ENCODE results near the gene WDR53.
A peak's percentile ranks its signal among the peaks of the same experiment; 100 is the strongest.
"Not testable (repeated sequence)": the region's sequence is repeated elsewhere in the genome, so short reads cannot be mapped to it uniquely, and the experiment has no call there.

The WDR53 gene

DNA sequence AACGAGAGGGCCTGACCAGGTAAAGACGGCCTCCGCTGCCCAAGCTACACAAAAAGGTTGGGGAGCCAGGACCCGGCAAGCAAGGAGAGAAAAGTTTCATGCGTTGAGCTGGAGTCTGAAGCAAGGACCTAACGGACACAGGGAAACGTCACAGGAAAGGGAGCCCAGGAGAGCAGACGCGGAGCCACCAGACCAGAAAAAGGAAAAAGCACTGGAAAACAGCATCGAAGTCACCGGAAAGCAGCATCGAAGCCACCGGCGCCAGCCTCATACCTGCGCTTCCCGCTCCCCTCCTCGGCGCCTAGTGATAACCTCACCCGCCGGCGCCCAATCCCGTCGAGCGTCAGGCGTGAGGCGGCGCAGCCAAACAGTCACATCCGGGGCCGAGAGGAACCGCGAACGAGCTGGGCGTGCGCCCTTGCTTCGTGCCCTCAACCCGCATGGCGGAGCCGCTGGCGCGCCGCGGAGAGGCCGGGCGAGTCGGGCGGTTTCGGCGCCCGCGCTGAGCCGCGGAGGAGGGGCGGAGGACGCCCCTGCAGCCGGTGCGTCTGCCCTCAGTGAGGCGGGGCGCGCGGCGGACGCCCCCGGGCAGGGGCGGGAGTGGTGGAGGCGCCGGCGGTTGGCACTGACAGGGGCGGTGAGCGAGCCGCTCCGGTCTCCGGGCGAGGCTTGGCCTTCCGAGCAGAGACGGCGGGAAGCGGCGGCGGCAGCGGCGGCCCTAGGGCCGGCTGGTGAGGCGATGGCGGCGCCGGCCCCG lies at the start of gene WDR53, which contains the start of gene FBXO45:
Gene WDR53, minus strand, starts transcription at position 309 of the 757 bp plus-strand sequence. CDS start 7,079 bp downstream, outside the sequence.
Gene FBXO45, plus strand, starts transcription at position 415 of the 757 bp plus-strand sequence. Its CDS starts 325 bp downstream, at position 740.
- peak; percentile 94 for DNase-seq

DNA sequence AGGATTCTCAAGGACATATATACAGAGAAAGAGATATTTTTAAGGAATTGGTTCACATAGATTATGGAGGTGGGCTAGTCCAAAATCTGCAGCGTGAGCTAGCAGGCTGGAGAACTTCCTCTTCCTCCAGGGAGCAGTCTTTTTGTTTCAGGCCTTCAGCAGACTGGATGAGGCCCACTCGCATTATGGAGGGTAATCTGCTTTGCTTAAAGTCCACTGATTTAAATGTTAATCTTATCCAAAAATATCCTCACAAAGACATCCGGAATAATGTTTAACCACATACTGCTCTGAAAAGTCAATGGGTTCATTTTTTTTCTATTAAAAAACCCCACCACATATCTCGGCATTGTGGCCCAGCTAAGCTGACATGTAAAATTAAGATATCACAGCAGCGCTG lies 48.9 kb upstream of the WDR53 start:
- DNase-seq, result no peak

DNA sequence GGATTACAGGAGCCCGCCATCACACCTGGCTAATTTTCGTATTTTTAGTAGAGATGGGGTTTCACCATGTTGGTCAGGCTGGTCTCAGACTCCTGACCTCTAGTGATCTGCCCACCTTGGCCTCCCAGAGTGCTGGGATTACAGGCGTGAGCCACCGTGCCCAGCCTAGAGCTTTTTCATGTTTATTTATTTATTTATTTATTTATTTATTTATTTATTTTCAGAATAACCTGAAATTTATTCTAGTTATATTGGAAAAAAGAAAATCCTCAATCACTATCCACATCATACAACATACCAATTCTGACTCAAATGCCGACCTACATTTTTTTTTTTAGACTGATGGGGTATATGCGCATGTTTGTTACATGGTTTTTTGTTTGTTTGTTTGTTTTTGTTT lies 46.9 kb upstream of the WDR53 start:
- not testable (repeated sequence) for DNase-seq

DNA sequence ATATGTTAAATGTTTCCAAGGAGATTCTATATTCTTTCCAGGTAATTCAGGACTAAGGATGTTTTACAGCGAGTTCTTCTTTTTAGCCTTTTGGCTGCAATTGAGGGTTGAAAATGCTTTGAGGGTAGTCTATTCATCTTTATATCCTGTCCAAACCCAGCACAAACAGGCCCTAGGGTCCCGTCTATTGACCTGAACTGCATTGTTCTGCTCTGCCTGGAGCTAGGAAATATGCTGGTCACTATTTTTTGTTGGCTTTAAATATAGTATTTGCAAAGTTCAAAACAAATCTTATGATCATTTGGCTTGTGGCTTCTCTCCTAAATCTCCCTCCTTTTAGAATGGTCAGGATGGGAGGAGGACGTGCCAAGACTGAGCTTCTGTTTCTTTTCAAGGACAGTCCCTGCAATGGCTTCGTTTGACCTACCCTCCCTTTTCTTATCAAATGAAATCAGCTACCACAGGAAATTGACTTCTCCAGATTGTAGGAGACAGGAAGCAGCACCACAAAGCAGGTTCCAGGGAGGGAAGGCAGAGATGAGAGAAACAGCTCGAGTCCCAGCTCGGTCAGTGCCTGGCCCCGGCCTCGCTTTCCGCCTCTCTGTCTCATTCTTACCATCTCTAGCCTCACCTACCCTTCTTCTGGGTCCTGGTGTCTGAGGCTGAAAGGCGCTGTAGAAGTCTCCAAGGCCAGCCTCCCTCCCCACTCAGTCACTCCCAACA lies 43.6 kb upstream of the WDR53 start:
- no peak for DNase-seq

DNA sequence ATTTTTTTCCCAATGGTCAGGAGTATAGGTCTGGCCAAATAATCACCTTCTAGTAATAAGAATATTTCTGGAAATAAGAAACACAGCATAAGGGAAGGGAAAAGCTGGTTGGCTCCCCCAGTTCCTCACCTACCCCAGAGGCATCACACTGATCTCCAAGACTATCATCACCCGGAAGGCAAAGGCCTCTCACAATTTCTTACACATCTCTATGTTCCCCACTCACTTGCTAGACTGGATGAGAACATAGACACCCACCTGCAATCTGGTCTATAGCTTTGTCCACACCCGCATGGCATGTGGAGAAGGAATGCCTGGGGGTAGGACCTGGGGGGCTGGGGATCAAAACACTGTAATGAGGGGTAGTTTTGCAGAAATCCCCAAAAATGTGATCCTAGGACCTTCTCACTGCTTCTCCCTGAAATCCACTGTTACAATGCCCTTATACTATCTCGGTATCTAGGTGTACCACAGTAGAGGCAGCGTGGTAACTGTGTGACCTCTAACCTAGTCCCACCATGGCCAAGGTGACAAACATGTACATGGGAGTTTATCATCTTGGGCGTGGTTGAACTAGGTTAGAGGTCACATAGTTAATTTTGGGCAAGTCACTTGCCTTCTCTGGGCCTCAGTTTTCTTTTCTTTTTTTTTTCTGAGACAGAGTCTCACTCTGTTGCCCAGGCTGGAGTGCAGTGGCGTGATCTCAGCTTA lies 41.6 kb upstream of the WDR53 start:
- no peak for DNase-seq

DNA sequence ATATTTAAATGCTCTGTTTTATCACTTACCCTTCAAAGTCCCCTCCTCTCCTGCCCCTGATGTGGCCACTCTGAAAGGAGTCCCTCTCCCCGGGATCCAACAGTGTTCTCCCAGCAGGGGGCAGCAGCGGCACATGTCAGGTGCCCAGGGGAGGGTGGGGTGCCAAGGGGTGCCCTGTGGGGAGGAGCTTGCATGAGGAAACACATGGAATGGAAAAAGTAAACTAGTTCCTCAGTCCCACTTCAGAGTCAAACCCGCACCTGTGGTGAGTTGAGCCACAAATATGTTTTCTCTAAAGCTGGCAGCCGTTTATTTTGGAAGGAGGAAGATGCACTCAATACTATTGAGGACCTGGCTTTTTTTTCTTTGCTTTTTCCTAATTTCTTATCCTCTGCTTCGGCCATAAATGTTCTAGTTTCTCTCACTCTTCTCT lies 41.0 kb upstream of the WDR53 start:
- DNase-seq, result peak; percentile 96

DNA sequence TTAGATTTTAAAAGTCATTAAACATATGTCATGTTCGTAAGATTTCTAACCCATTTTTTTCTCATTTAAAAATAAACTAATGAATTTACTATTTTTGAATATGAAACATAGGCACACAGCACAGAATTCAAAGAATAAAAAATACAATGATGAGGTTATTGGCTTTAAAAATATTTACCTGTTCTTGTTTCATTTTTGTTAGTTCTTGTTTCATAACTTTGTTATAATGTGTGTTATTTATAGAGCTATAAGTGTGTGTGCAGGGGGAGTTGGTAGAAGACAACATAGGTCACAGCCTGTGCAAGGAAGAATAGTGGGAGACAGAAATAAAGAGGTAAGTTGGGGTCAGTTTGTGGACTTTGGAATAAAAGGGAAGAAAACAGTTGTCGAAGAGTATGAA lies 40.3 kb upstream of the WDR53 start:
- DNase-seq, result no peak

DNA sequence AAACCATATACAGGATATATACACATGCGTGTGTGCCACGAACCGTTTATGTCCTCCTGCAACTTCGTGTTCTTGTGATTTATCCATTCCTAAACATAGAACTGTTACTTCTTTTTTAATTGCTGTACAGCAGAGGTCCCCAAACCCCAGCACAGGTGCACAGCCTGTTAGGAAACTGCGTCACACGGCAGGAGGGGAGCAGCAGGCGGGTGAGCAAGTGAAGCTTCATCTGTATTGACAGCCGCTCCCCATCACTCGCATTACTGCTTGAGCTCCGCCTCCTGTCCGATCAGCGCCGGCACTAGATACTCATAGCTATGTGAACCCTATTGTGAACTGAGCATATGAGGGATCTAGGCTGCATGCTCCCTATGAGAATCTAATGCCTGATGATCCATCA lies 36.2 kb upstream of the WDR53 start:
- DNase-seq, result peak; percentile 68

DNA sequence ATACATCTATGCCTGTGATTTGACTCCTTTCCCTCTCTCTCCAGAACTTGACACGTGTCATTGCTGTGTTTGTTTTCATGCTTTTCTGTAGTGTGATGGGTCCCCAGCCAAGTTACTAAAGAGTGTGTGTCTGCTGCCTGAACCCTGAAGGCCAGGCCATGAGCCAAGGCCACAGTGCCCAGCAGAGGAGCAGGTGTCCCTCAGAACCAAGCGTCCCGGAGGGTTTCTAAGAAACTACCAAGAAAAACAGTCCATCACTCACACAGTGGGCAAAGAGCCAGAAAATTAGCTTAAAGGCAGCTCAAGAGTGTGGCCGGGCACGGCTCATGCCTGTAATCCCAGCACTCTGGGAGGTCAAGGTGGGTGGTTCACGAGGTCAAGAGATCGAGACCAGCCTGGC lies 35.3 kb upstream of the WDR53 start:
- DNase-seq, result no peak

DNA sequence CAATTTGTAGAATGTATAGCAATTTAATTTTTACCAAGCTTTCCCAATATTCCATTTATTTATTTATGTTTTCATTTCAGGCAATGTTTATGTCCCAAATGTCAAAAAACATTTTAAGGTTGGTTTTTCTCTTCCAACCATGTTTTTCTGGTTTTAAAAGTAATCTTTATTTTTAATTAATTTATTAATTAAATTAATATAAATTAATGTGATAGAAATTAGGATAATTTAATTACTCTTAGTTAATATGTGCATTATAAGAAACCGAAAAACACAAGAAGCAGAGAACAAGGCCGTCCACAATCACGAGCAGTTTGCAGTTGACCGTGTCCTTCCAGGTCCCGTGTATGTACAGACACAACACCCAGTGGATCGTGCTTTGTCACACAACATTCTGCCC lies 34.3 kb upstream of the WDR53 start:
- DNase-seq, result no peak

DNA sequence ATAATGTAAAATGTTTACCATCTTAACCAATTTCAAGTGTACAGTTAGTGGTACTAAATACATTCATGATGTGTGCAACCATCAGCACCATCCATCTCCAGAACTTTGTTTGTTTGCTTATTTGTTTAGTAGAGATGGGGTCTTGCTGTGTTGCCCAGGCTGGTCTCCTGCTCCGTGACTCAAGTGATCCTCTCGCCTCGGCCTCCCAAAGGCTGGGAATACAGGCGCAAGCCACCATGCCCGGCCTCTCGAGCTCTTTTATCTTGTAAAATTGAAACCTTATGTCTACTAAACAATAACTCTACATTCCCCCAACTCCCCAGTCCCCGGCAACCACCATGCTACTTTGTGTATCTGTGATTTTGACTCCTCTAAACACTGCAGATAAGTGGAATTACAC lies 32.0 kb upstream of the WDR53 start:
- no peak for DNase-seq

DNA sequence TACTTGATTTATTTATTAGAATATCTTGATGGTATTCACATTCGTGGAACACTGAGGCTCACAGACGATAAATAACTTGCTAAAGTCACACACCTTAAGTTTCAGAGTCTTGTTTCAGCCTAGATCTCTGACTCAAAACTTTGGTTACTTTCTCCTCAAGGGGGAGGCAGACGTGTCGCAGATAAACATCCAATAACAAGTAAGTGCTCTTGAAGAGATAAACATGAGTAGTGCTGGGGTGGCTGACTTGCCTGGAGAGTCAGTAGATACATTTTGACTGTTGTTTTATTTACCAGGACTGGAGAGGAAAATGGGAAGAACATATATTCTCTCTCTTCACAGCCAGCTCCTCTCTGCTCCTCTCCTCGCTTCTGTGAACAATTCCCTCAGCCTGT lies 31.4 kb upstream of the WDR53 start:
- DNase-seq, result no peak

DNA sequence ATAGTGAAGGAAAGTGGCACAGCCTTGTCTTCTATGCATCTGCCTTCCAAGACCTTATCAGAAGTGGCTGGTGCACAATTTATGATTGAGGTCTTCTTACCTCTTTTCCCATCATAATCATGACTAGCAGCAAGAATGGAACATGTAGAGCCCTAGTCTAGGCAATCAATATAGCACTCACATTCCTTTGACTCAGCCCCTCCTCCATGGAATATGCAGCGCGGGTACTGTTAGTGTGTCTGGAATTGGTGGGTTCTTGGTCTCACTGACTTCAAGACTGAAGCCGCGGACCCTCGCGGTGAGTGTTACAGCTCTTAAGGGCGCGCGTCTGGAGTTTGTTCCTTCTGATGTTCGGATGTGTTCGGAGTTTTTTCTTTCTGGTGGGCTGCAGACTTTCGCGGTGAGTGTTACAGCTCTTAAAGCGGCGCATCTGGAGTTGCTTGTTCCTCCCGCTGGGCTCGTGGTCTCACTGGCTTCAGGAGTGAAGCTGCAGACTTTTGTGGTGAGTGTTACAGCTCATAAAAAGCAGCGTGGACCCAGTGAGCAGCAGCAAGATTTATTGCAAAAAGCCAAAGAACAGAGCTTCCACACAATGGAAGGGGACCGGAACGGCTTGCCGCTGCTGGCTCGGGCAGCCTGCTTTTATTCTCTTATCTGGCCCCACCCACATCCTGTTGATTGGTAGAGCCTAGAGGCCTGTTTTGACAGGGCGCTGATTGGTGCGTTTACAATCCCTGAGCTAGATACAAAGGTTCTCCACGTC lies 29.8 kb upstream of the WDR53 start:
- DNase-seq, result peak; percentile 11

DNA sequence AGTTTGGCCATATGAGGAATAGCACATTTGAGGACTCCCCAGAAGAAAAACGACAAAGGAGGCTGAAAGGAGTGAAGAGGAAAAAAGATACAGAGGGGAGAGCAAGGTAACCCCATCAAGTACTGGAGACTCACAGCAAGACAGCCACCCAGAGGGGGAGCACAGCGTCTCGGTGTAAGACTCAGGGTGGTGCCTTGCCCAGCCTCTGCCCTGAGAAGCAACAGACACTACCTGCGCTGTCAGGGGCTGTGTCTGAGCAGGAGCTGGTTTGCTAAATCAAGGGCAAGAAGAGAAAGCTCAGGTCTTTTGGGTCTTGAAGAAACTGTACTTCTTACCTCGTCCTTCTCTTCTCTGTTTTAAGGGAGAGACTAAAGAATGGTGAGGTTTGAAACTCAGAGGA lies 28.0 kb upstream of the WDR53 start:
- no peak for DNase-seq

DNA sequence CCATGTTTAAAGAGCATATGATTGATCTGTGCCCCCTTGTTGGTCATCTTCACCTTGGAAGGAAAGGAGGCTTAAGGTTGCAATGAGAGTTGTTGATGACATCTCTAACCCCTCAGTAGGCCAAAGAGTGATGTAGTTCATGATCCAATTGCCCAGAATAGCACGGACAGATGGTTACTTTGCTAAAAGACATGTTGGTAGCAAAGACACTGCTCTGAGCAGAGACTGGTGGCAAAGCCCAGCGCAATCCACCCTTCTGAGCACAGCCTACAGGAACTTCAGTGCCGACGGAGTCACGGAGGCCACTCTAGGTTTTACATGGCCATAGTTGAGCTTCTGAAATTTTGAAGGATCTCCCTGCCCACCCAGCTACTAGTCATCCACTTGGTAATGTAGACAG lies 21.9 kb upstream of the WDR53 start:
- no peak for DNase-seq

DNA sequence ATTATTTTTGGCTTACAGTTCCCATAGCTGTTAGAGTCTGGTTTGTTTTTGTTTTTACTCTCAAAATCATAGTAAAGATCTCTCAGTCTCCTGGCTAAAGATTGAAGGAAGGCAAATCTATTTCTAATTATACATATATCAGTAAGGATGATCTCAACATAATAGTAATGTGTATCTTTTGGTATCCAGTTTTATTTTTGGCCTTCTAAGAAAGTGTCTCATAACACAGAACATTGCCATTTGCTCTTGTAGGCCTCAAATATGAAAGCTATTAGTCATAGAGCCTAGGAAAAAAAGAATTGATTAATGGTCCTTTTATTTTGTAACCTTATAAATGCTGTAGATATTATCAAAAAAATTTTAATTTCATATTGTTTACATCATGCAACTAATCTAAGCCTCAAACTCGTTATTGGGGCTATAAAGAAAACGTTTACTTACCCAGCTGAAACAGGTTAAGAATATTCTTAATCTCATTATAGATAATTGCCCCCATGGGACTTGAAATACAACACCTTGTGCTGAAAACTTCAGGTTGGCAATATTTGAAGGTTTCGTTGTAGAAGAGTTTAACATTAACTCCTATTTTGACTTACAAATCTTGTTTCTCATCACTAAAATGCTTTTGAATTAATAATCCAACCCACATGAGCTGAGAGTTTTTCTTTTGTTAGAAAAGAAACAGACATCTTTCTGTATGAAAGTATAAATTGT lies 16.8 kb upstream of the WDR53 start:
- DNase-seq, result no peak

DNA sequence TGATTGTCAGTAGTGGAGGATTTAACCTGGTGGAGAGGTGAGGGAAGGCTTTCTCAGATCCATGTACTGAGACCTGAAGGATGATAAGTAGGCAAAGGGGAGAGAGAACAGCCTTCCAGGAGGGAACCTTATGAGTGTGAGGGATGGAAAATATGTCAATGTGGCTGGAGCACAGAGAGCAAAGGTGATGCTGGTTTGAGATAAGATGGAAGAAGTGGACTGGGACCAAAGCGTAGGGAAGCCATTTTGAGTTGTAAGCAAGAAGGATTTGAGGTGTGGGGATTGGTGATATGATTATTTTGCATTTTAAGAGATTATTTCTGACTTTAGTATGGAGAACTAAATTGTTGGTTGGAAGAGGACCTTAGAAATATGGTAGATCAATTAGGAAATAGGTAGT lies 4.0 kb upstream of the WDR53 start:
- DNase-seq, result no peak

DNA sequence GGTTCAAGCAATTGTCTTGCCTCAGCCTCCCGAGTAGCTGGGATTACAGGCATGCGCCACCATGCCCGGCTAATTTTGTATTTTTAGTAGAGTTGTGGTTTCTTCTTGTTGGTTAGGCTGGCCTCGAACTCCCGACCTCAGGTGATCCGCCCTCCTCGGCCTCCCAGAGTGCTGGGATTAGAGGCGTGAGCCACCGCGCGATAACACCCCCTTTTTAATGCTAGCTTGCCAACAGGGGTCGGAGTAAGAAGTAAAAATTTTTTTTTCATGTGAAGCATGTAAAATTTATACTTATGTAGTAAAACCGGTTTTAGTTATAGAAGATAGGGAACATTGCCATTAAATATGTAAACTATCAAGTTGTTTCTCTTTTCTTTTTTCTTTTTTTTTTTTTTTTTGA lies 2.0 kb upstream of the WDR53 start:
- DNase-seq, result not testable (repeated sequence)

DNA sequence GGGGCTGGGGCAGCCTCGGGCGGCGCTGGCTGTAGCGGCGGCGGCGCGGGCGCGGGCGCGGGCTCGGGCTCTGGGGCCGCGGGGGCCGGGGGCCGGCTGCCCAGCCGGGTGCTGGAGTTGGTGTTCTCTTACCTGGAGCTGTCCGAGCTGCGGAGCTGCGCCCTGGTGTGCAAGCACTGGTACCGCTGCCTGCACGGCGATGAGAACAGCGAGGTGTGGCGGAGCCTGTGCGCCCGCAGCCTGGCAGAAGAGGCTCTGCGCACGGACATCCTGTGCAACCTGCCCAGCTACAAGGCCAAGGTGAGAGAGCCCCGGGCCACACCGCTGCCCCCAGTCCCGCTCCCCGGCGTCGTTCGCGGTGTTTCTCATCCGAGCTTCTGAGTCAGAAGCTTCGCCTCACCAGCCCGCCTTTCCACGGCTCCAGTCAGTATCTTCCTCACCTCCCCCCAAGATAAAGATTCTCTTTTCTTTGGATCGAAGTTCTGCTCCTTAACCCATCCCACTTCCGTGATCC lies 706 bp upstream of the WDR53 start:
- DNase-seq, result peak; percentile 47

DNA sequence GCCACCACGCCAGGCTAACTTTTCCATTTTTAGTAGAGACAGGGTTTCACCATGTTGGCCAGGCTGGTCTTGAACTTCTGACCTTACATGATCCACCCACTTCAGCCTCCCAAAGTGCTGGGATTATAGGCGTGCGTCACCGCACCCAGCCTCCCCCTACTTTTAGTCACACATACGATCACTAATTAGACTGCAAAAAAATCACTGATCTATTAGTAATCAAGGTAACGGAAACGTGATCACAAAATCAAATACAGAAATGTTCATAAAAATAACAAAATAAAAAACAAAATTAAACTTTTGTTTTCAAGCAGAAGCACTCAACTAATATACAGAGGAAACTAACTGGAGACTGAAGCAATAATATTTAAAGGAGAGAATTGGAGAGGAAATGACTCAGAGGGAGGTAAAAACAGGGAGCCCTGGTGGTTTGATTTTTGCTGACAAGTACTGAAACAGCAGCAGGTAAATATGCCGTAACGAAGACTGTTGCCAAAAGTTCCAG lies 4.6 kb downstream of the WDR53 start:
- peak; percentile 18 for DNase-seq

DNA sequence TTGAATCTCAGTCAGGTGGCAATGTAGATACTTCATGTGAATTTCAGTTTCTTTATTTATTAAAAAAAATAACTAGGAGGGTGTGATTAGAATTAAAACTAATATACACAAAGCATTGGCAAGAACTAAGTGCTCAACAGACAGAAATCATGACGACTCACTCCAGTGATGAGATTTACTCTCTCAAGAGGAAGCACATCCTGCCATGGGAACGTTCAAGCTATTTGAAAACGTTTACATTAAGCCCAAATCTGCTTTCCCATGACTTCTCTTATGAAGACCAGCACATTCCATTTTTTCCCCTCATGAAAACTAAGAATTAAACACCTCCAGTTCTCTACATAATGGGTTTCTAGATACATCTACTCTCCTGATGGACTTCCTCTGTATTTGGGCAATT lies 8.5 kb downstream of the WDR53 start:
- DNase-seq, result no peak

DNA sequence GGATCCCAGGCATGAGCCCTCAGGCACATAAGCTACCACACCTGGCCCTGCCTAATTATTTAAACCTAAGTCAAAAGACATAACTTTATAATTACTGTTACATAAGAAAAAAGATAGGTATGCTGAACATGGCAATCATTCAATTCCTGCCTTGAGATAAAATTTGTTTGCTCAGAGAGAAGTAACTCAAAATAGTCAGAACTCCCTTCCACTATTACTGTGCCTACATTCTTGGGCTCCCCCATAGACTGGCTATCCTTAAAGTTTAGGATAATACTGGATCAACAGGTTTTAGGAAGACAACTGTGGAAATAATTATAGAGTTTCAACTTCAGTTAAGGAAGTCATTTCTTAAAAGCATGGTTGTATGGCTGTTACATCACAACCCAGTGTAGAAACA lies 9.9 kb downstream of the WDR53 start:
- no peak for DNase-seq

Data from activated CD4-positive, alpha-beta T cell treated with anti-CD3 and anti-CD28 coated beads, Interleukin-2, amount 50 U/mL, for 1 hour (primary cell).